Measurements from ENCODE around the gene VWA3B. TPM values are rescaled to one million over a fixed set of nuclear protein-coding genes. Genes with fewer than 3 reads are reported as not detected.

VWA3B gene
- total RNA-seq, 1 donor from 2014 or later = not detected

DNA sequence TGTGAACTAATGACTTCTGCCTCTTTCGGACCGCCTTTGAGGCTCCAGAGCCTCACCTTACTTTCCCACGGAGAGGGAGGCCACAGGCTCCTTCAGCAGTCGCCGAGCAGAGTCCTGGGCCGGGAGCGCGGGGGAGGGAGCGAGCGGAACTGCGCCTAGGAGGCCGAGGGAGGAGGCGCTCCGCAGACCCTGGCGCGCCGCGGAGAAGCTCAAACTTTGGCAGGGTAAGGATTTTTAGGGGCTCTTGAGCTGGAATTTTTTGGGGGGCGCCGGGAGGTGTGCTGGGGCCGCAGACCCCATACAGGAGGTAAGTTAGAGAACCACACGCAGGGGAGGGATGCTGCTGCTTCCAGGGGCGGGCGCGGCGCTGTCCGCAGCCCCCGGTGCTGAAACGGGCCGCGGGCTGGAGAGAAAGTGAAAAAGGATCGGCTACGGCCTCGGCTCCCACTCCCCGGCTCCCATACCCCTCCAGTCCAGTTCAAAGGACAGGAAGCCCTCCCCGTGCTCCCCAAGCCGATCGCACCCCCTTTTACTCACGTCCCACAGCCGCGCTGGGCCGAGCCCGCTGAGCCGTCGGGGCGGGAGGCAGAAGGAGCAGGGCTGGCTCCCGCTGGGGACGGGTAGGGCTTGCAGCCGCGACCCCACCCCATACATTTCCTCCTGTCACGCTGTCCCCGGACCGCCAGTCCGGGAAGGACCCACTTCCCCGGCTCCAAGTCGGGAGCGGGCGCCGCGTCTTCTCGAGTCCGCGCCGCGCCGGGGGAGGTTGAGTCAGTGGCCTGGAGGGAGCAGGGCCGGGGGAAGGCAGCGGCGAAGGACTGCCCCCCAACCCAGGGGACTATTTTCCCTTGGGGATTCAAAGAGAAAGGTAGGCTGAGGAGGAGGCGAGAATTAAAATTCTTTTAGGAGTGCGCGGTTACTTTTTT is 259.6 kb downstream of the VWA3B start, which contains the start of gene CNGA3:
CNGA3 (plus strand) TSS at position 146 of the 926 bp plus-strand sequence. CDS start 23,520 bp downstream, outside the sequence.
- TF ChIP-seq, protein P1, sequence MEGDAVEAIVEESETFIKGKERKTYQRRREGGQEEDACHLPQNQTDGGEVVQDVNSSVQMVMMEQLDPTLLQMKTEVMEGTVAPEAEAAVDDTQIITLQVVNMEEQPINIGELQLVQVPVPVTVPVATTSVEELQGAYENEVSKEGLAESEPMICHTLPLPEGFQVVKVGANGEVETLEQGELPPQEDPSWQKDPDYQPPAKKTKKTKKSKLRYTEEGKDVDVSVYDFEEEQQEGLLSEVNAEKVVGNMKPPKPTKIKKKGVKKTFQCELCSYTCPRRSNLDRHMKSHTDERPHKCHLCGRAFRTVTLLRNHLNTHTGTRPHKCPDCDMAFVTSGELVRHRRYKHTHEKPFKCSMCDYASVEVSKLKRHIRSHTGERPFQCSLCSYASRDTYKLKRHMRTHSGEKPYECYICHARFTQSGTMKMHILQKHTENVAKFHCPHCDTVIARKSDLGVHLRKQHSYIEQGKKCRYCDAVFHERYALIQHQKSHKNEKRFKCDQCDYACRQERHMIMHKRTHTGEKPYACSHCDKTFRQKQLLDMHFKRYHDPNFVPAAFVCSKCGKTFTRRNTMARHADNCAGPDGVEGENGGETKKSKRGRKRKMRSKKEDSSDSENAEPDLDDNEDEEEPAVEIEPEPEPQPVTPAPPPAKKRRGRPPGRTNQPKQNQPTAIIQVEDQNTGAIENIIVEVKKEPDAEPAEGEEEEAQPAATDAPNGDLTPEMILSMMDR (IDR thresholded peaks at IDR 0.05; ENCODE audit: insufficient read depth, low read length, poor library complexity, severe bottlenecking) = no peak
- Histone ChIP-seq H3K4me3 (ENCODE audit: low read depth, low read length) (no peak within 1 kb of the TSS), H3K27me3 (ENCODE audit: control insufficient read depth, insufficient read depth, low read length) (peaks cover 42% of the 10 kb centered on the region), H3K36me3 (ENCODE audit: control insufficient read depth, insufficient read depth, low read length) (no peaks in the 10 kb centered on the region)
- DNase-seq (ENCODE audit: low read depth) = no peak

DNA sequence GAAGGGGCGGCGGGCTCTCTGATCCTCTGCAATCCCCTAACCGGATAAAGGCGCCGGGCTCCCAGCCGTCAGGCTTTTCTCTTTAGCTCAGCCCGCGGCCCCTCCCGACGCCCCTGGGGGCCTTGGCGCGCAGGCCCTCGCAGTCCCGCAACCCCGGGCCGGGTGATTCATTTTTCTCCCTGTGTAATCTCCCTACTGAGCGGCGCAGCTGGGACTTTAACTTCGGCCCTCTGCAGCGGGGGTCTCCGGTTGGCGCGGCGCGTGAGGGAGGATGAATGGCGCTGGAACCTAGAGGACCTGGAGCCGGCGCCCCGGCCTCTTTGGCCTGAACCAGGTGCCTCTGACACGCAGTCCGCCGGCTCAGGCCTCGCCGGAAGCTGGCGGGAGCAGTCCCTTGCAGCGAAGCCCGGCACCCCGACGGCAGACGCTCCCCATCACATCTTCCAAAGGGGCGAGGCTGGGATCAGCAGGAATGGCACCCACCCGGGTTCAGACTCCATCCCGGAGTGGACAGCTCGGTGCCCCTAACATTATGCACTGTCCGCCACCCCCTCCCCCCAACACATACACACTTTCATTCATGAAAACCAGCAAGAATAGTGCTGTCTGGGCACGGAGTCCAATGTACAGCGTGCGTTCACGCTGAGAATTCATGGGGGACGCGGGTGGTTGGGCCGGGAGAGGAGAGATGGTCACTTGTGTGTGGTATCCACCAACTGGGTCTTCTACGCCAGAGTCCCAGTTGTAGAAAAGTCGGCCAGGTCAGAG is 260.5 kb downstream of the VWA3B start:
- no peak for DNase-seq (ENCODE audit: low read depth)
- Histone ChIP-seq H3K36me3 (ENCODE audit: control insufficient read depth, insufficient read depth, low read length) (no peaks in the 10 kb centered on the region), H3K27me3 (ENCODE audit: control insufficient read depth, insufficient read depth, low read length) (peaks cover 42% of the 10 kb centered on the region), H3K4me3 (ENCODE audit: low read depth, low read length) (no peak overlapping the region)
- TF ChIP-seq, protein P1 (IDR thresholded peaks at IDR 0.05; ENCODE audit: insufficient read depth, low read length, poor library complexity, severe bottlenecking) = no peak

DNA sequence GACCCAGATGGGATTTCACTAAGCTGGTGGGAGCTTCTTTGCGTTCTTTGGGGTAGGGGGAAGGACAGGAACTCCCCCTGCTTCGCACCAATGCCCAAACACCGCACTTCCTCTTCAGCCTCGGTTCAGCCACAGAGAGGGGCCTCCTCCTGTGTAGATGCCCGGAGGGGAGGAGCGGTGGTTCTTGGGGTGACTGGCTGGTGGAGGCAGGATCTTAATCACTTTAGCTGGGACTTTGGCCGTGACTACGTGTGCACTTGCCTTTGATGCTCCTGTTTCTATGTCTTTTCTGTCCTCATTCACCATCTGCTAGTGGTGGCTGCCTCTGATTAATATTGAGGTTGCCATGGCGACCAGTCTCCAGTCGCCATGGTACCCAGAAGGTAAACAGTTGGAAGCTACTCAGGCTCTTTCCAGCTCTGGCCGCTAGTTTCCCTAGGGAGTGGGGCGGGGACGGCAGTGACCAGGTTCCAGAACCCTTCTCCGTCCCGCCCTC is 261.1 kb downstream of the VWA3B start:
- Histone ChIP-seq H3K27me3 (ENCODE audit: control insufficient read depth, insufficient read depth, low read length) (peaks cover 42% of the 10 kb centered on the region), H3K4me3 (ENCODE audit: low read depth, low read length) (no peak overlapping the region), H3K36me3 (ENCODE audit: control insufficient read depth, insufficient read depth, low read length) (no peaks in the 10 kb centered on the region)
- TF ChIP-seq, protein P1 (IDR thresholded peaks at IDR 0.05; ENCODE audit: insufficient read depth, low read length, poor library complexity, severe bottlenecking) = no peak
- no peak for DNase-seq (ENCODE audit: low read depth)

DNA sequence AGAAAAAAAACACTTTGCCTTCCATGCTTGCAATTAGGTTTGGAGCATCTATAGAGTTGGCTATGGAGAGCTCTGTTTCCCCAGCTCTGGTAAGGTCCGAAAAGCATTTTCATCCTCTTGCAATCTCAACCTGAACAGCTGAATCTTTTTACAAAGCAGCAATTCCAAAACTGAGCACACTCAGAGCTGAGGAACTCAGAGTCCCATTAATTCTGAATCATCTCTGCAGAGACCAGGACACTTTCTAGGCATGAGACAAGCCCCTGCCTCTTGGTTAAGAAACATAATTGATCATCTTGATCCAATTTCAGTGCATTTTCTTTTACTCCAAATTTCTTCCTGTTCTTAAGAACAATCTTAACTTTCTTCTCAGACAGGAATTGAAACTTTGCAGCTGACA is 263.4 kb downstream of the VWA3B start:
- no peak for DNase-seq (ENCODE audit: low read depth)
- H3K36me3 ChIP-seq (ENCODE audit: control insufficient read depth, insufficient read depth, low read length) = no peaks in the 10 kb centered on the region
- no peak overlapping the region for H3K4me3 ChIP-seq (ENCODE audit: low read depth, low read length)
- TF ChIP-seq, protein P1 (IDR thresholded peaks at IDR 0.05; ENCODE audit: insufficient read depth, low read length, poor library complexity, severe bottlenecking) = no peak
- H3K27me3 ChIP-seq (ENCODE audit: control insufficient read depth, insufficient read depth, low read length) = peaks cover 42% of the 10 kb centered on the region

DNA sequence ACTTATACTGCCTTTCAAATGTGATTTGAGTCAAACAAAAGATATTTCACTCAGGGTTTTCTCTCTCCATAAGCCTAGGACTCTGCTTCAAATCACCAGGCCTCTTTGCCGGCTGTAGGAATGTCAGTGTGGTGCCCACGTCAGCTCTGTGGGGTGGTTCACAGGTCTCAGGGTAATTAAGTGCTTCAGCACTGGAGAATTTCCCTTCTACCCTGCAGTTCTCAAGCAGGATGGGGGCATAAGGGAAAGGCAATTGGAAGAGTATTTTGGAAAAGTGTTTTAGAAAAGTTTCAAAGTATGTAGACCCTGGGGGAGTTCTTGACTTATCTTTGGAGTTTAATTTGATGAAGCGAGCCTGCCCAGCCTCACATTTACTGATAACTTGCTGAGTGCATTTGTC is 268.9 kb downstream of the VWA3B start:
- Histone ChIP-seq H3K4me3 (ENCODE audit: low read depth, low read length) (no peak overlapping the region), H3K36me3 (ENCODE audit: control insufficient read depth, insufficient read depth, low read length) (no peaks in the 10 kb centered on the region), H3K27me3 (ENCODE audit: control insufficient read depth, insufficient read depth, low read length) (peaks cover under 1% of the 10 kb centered on the region)
- TF ChIP-seq, protein P1 (IDR thresholded peaks at IDR 0.05; ENCODE audit: insufficient read depth, low read length, poor library complexity, severe bottlenecking) = no peak
- no peak for DNase-seq (ENCODE audit: low read depth)

Data from kidney epithelial cell (primary cell).